Fibroblast of the aortic adventitia (primary cell): ENCODE results near the gene CEP85L. TPM values are rescaled to one million over a fixed set of nuclear protein-coding genes. Genes with fewer than 3 reads are reported as not detected.

Source experiments
- DNase-seq: peaks from one replicate; pipeline ENCODE4 v3.0.0-alpha.2; 2010; ENCODE audit warnings: low read depth
- H3K4me3 ChIP-seq: 2 replicates; pipeline ENCODE4 v1.5.1; 2011; ENCODE audit warnings: low read depth, mild to moderate bottlenecking, control low read depth, low read length, moderate library complexity
- total RNA-seq: library from RNA; depleted of rRNA; stranded (reverse); fragments of >200 nt; gene quantifications from 2 replicates; pipeline ENCODE4 v1.2.3, GENCODE V29; 2012; ENCODE audit warnings: low replicate concordance
- TF ChIP-seq, protein P1 (sequence below): IDR thresholded peaks from 2 replicates; pipeline ENCODE4 v1.5.1; 2011; ENCODE audit warnings: mild to moderate bottlenecking, low read length, control low read depth, inconsistent platforms; ENCODE audit not compliant: insufficient read depth

Gene CEP85L
- total RNA-seq, 1 donor = 17.1 TPM

DNA sequence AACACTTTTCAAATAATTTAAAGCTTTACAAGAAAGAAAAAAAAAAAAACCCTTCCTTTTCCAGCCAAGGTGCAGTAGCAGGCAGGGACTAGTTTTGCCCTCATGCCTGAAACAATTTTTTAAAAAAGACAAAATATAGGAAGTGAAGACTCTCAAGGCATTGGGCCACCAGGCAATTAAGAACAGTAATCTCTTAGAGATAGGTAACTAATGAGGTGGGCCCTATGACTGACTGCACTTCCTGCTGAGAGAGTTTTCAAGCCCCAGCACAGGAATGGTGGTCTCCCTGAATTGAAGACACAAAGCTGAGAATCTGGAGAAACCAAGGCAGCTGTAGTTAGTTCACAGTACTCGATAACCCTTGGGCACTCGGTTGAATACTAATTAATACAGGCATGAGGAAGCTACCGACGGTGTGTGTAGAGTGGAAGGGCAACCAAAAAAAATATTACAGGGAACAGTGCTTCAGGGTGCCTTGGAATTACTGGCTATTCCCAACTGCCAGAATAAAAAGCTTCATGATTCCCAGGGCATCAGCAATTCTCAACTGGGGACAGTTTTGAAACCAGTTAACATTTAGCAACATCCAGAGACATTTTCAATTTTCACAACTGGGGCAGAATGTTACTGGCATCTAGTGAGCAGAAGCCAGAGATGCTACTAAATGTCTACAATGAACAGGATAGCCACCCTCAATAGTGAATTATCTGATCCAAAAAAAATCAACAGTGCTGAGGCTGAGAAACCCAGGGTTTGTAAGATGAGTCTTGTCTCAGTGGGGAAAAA is 139.3 kb downstream of the CEP85L start:
- TF ChIP-seq, protein P1, sequence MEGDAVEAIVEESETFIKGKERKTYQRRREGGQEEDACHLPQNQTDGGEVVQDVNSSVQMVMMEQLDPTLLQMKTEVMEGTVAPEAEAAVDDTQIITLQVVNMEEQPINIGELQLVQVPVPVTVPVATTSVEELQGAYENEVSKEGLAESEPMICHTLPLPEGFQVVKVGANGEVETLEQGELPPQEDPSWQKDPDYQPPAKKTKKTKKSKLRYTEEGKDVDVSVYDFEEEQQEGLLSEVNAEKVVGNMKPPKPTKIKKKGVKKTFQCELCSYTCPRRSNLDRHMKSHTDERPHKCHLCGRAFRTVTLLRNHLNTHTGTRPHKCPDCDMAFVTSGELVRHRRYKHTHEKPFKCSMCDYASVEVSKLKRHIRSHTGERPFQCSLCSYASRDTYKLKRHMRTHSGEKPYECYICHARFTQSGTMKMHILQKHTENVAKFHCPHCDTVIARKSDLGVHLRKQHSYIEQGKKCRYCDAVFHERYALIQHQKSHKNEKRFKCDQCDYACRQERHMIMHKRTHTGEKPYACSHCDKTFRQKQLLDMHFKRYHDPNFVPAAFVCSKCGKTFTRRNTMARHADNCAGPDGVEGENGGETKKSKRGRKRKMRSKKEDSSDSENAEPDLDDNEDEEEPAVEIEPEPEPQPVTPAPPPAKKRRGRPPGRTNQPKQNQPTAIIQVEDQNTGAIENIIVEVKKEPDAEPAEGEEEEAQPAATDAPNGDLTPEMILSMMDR = no peak
- no peak overlapping the region for H3K4me3 ChIP-seq
- no peak for DNase-seq

DNA sequence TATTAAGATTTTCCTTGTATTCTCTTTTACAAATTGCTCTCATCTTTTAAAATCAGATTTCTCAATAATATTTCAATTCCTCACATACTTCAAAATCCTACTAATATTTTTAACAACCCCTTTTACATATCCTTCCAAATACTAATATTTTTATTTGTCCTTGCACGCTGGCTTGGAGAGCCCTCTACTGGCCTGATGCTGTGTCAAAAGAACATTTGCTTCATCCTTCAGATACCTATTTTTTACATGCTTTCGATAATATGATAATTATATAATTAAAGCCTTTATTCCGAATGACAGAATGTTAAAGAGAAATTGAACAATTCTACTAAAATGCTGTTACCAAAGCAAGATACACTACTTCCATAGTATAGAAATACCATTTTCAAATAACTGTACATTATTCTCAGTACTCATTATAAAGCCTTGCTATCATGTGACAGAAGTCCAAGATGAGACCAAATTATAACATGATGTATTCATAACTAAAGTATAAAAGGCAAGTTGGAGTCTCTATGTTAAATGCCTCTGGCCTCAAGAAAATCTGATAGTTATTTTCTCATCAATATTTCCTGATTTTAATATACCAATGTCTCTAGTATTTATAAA is 142.3 kb downstream of the CEP85L start:
- no peak overlapping the region for H3K4me3 ChIP-seq
- DNase-seq = peak; percentile 52
- TF ChIP-seq, protein P1 = peak; percentile 79

DNA sequence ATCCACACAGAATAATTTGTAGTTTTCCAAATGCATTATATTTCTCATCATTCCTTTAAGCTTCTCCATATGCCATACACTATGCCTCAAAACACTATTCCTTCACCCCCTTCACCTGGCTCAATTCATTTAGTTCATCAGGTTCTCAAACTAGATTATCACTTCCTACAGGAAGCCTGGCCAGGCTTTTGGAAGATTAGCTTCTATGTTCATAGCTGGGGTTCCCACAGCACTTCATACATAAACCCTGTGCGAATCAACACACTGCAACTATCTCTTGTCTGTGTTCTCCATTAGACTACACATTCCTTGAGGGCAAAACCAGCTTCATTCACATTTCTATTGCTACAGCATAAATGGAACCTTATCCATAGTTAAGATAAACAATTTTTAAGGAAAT is 143.8 kb downstream of the CEP85L start:
- DNase-seq = no peak
- TF ChIP-seq, protein P1 = no peak
- no peak overlapping the region for H3K4me3 ChIP-seq

DNA sequence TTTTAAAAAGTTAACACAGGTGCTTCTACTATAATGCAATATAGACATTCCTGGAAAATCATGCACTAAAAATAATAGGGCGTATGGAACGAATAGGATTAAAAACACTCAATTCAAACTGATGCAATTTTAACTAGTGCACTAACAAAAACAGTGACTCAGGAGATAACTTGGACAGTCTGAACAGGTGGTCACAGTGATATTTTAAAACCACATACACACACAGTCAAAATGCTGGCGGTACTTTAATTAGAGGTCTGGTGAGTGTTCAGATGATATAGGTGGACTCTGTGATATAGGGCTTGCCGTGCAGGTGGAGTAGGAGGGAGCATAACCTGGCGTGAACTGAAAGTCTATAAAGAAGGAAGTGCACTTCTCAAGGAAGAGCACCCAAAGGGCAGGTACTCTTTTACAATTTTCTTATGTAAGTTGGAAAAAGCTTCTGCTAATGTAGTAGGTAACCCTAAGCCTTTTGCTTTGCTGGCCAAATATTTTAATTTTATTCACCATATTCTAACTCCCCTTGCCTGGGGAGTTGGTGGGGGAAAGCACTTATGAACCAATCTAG is 145.2 kb downstream of the CEP85L start:
- no peak overlapping the region for H3K4me3 ChIP-seq
- TF ChIP-seq, protein P1 = no peak
- no peak for DNase-seq

DNA sequence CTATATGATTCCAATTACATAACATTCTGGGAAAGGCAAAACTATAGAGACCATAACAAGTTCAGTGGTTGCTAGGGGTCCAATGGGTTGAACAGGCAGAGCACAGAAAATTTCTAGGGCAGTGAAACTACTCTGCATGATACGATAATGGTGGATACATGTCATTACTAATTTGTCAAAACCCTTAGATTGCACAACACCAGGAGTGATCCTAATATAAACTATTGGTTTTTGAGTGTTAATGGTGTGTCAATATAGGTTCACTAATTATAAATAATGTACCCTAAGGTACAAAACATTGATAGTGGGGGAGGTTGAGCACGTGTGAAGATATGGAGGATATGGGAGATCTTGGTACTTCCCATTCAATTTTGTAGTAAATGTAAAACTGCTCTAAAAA is 145.7 kb downstream of the CEP85L start:
- H3K4me3 ChIP-seq = no peak overlapping the region
- no peak for DNase-seq
- TF ChIP-seq, protein P1 = no peak

DNA sequence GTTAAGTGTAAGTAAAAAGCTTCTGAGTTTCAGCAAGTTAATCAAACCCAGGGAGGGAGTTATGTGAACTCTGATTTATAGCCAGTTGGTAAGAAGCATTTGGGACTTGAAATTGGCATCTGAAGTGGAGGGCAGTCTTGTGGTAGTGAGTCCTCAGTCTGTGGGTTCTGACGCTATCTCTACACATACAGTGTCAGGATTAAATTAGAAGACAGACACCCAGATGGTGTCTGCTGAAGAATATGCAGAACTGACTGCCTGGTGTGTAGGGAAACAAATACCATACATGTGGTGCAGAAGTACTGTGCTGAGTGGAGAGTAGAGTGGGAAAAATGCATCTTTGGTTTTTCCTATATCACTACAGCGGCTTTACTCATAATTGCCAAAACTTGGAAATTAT is 146.8 kb downstream of the CEP85L start:
- TF ChIP-seq, protein P1 = no peak
- DNase-seq = no peak
- H3K4me3 ChIP-seq = no peak overlapping the region
